NOMO-1 treated with DMSO at 0.1 percent for 48 hours (cell line): ENCODE measurements around the gene NREP.

ENCODE experiments used
- DNase-seq: peaks from one replicate; lab custom pipeline; 2025; ENCODE audit not compliant: unreplicated experiment; lab: John Stamatoyannopoulos, UW

NREP gene

GRCh38 chr5:111756581-111757354, at the start of gene NREP:
Gene NREP (minus strand): TSS chr5:111757194. CDS start chr5:111755772, 1,422 bp downstream.
- peak; percentile 50 for DNase-seq

- DNase-seq = no peak
Measured at GRCh38 chr5:111806753-111807152, 49.8 kb upstream of the NREP start.

GRCh38 chr5:111806156-111806555, 49.2 kb upstream of the NREP start:
- DNase-seq = no peak

GRCh38 chr5:111805071-111805470, 48.1 kb upstream of the NREP start:
- DNase-seq = no peak

GRCh38 chr5:111800351-111800750, 43.4 kb upstream of the NREP start:
- DNase-seq = no peak

GRCh38 chr5:111795142-111795541, 38.1 kb upstream of the NREP start:
- no peak for DNase-seq

GRCh38 chr5:111792471-111793058, 35.6 kb upstream of the NREP start:
- DNase-seq = no peak

GRCh38 chr5:111790295-111790694, 33.3 kb upstream of the NREP start:
- DNase-seq = no peak

- DNase-seq = no peak
Measured at GRCh38 chr5:111787006-111787405, 30.0 kb upstream of the NREP start.

GRCh38 chr5:111784491-111785181, 27.6 kb upstream of the NREP start:
- DNase-seq = no peak

GRCh38 chr5:111783537-111783936, 26.5 kb upstream of the NREP start:
- DNase-seq = no peak

- no peak for DNase-seq
Measured at GRCh38 chr5:111782216-111782615, 25.2 kb upstream of the NREP start.

- DNase-seq = no peak
Measured at GRCh38 chr5:111781200-111781599, 24.2 kb upstream of the NREP start.

GRCh38 chr5:111779922-111780292, 22.9 kb upstream of the NREP start:
- DNase-seq = no peak

- no peak for DNase-seq
Measured at GRCh38 chr5:111779260-111779921, 22.4 kb upstream of the NREP start.

GRCh38 chr5:111776913-111777781, 20.2 kb upstream of the NREP start:
- peak; percentile 92 for DNase-seq

- peak; percentile 82 for DNase-seq
Measured at GRCh38 chr5:111775224-111775623, 18.2 kb upstream of the NREP start.

- DNase-seq = peak; percentile 89
Measured at GRCh38 chr5:111774525-111774924, 17.5 kb upstream of the NREP start.

- no peak for DNase-seq
Measured at GRCh38 chr5:111772456-111773122, 15.6 kb upstream of the NREP start.

GRCh38 chr5:111769541-111769940, 12.5 kb upstream of the NREP start:
- DNase-seq = no peak
